Endothelial cell of umbilical vein (primary cell): Measurements from ENCODE around the gene SNAPIN. TPM values are rescaled to one million over a fixed set of nuclear protein-coding genes. Genes with fewer than 3 reads are reported as not detected.
"Not testable (repeated sequence)": the region's sequence is repeated elsewhere in the genome, so short reads cannot be mapped to it uniquely, and the experiment has no call there.

Source experiments
- BruUV-seq: library from RNA; stranded (reverse); fragments of 400-500 nt; replicated peaks from 2 replicates; lab custom pipeline; 2021; lab: Mats Ljungman, UMichigan
- CTCF ChIA-PET: fragments of 300-600, 350-600 bp; sonication (Branson Sonifier 250); formaldehyde crosslinking; loops from one replicate; lab custom pipeline; 2021; ENCODE audit warnings: antibody characterized with exemption, inconsistent platforms; lab: Charles Lee
- POLR2A ChIA-PET: fragments of 300-600, 350-600 bp; sonication (Branson Sonifier 250); formaldehyde crosslinking; loops from one replicate; lab custom pipeline; 2021; ENCODE audit warnings: antibody characterized with exemption, inconsistent platforms; lab: Charles Lee
- DNase-seq: peaks from one replicate; pipeline ENCODE4 v3.0.0-alpha.2; 2011; ENCODE audit warnings: low read depth, low spot score
- FAIRE-seq: peaks from 2 replicates; lab custom pipeline; 2011; peaks lifted over from hg19 to GRCh38; lab: Jason Lieb, UNC
- H2AFZ ChIP-seq: 2 replicates; pipeline ENCODE4 v1.6.0; 2012; ENCODE audit warnings: low read depth, low read length, control low read depth, inconsistent platforms
- H3K27ac ChIP-seq: 2 replicates; pipeline ENCODE4 v1.5.1; 2011; ENCODE audit warnings: low read depth, mild to moderate bottlenecking, control low read depth, low read length, moderate library complexity; ENCODE audit not compliant: insufficient read depth
- H3K27me3 ChIP-seq, 2 experiments: 2 replicates each; pipeline versions ENCODE4 v1.6.0 to v1.6.1; 2011; ENCODE audit warnings: low read length in 2 of 2, mixed read lengths in 1 of 2; ENCODE audit not compliant: control insufficient read depth in 2 of 2, insufficient read depth in 2 of 2
- H3K36me3 ChIP-seq, 2 experiments: 2 replicates in 1 of 2; 3 replicates in 1 of 2; pipeline ENCODE4 v1.5.1; 2011; ENCODE audit warnings: low read length in 2 of 2, mild to moderate bottlenecking in 1 of 2, moderate library complexity in 1 of 2; ENCODE audit not compliant: control insufficient read depth in 2 of 2, insufficient read depth in 2 of 2; ENCODE audit errors: extremely low read depth in 1 of 2
- H3K4me1 ChIP-seq: 3 replicates; pipeline ENCODE4 v1.5.1; 2011; ENCODE audit warnings: mild to moderate bottlenecking, low read length; ENCODE audit not compliant: control insufficient read depth, insufficient read depth; ENCODE audit errors: extremely low read depth
- H3K4me2 ChIP-seq: 2 replicates; pipeline ENCODE4 v1.6.1; 2011; ENCODE audit warnings: low read length, control low read depth, mixed read lengths; ENCODE audit not compliant: insufficient read depth
- H3K4me3 ChIP-seq, 3 experiments: fragments of 200-600 bp in 1 of 3; sonication (generic), shearing (Covaris generic) in 1 of 3; replicated peaks in 1 of 3; 2 replicates each; pipeline ENCODE4 v1.5.1; 2011 to 2016; ENCODE audit warnings: control low read depth in 3 of 3, low read length in 3 of 3, mild to moderate bottlenecking in 2 of 3, inconsistent platforms in 1 of 3, low read depth in 1 of 3, moderate library complexity in 1 of 3; ENCODE audit not compliant: insufficient read depth in 1 of 3
- H3K79me2 ChIP-seq: 2 replicates; pipeline ENCODE4 v1.6.0; 2012; ENCODE audit warnings: low read length, inconsistent platforms; ENCODE audit not compliant: control insufficient read depth, insufficient read depth
- H3K9ac ChIP-seq: replicated peaks from 2 replicates; pipeline ENCODE3; 2011; ENCODE audit warnings: low read length, control low read depth; ENCODE audit not compliant: insufficient read depth; ENCODE audit errors: extremely low read depth
- H3K9me1 ChIP-seq: replicated peaks from 3 replicates; pipeline ENCODE4 v1.6.0; 2011; ENCODE audit warnings: mild to moderate bottlenecking, low read length; ENCODE audit not compliant: control insufficient read depth, insufficient read depth; ENCODE audit errors: extremely low read depth
- H3K9me3 ChIP-seq: replicated peaks from 2 replicates; pipeline ENCODE4 v1.5.1; 2012; ENCODE audit warnings: low read length, inconsistent platforms; ENCODE audit not compliant: control insufficient read depth, insufficient read depth
- H4K20me1 ChIP-seq: replicated peaks from 2 replicates; pipeline ENCODE3; 2011; ENCODE audit warnings: mild to moderate bottlenecking, low read length; ENCODE audit not compliant: control insufficient read depth, insufficient read depth; ENCODE audit errors: extremely low read depth
- EZH2 ChIP-seq: IDR thresholded peaks from 2 replicates; pipeline ENCODE4 v1.6.1; 2012; ENCODE audit warnings: borderline replicate concordance, low read depth, mild to moderate bottlenecking, moderate library complexity, low read length, inconsistent platforms; ENCODE audit not compliant: severe bottlenecking
- FOS ChIP-seq: IDR thresholded peaks from 2 replicates; pipeline ENCODE4 v1.6.1; 2011; ENCODE audit warnings: mild to moderate bottlenecking, low read length, moderate library complexity, borderline replicate concordance; ENCODE audit not compliant: insufficient read depth
- dilution Hi-C: fragments of 300-500 bp; cut with MboI; formaldehyde crosslinking; loops from one replicate; pipeline ENCODE4 v1.15.0; 2019; ENCODE audit warnings: low sequenced_read_pairs; ENCODE audit not compliant: extremely low pct_ligation_motif_present
- intact Hi-C: fragments of 100-400 bp; cut with micrococcal nuclease; formaldehyde crosslinking; loops from one replicate; pipeline ENCODE4 v1.10.0; 2022
- polyA plus RNA-seq, 4 experiments: library from polyadenylated mRNA; depleted of rRNA in 3 of 4; stranded (reverse) in 3 of 4; unstranded in 1 of 4; fragments of >200 nt; gene quantifications; 2 replicates each; pipeline versions ENCODE4 v1.2.1 to v1.2.3, GENCODE V29; 2011 to 2012; ENCODE audit warnings: missing spikeins in 1 of 4
- total RNA-seq: library from RNA; stranded (reverse); gene quantifications from 2 replicates; pipeline ENCODE4 v1.2.3, GENCODE V29; 2021

Gene SNAPIN
- total and polyA plus RNA-seq, 2 donors (not counting 3 experiments of a cell fraction or from before 2014, with no cell fraction given): 36.8 to 55.1 TPM

- H2AFZ ChIP-seq: no peak overlapping the region
- H3K79me2 ChIP-seq: peaks cover 36% of the 10 kb centered on the region
- FAIRE-seq (no peak), DNase-seq (no peak)
- H3K9me3 ChIP-seq: no peaks in the 10 kb centered on the region
- H4K20me1 ChIP-seq: no peaks in the 10 kb centered on the region
- no TSS peak for BruUV-seq
- H3K27me3 ChIP-seq: no peaks in the 10 kb centered on the region
- intact Hi-C loops (no loop called here), dilution Hi-C loops (no loop called here)
- H3K4me3 ChIP-seq: no peak overlapping the region
- no peak overlapping the region for H3K9ac ChIP-seq
- H3K4me1 ChIP-seq: peaks cover 11% of the 10 kb centered on the region
- ChIA-PET POLR2A (interaction anchor here (1.0 kb wide), 1 partner anchor 40 kb away, joined by 3 read pairs; the partner anchor contains the start of gene S100A13), CTCF (interaction anchor here (0.7 kb wide), 1 partner anchor 40 kb away, joined by 3 read pairs; the partner anchor contains the start of gene S100A13)
- no peak overlapping the region for H3K4me2 ChIP-seq
- H3K27ac ChIP-seq: no peak overlapping the region
- TF ChIP-seq EZH2: no peak
- no peak for TF ChIP-seq FOS
- peaks cover 40 to 48% of the 10 kb centered on the region in 2 experiments for H3K36me3 ChIP-seq
- no peaks in the 10 kb centered on the region for H3K9me1 ChIP-seq
These were observed 8.9 kb downstream of the SNAPIN start for GRCh38 chr1:153667439-153667838.

GRCh38 chr1:153668672-153669071 is 10.2 kb downstream of the SNAPIN start:
- H2AFZ ChIP-seq, dilution Hi-C loops, H3K9me3 ChIP-seq, H3K9ac ChIP-seq, CTCF ChIA-PET, DNase-seq, H4K20me1 ChIP-seq, POLR2A ChIA-PET, H3K9me1 ChIP-seq, BruUV-seq, H3K4me3 ChIP-seq, FAIRE-seq, H3K4me2 ChIP-seq, intact Hi-C loops, H3K27ac ChIP-seq, H3K27me3 ChIP-seq: not testable (repeated sequence)
- Histone ChIP-seq H3K4me1 (peaks cover 11% of the 10 kb centered on the region), H3K79me2 (peaks cover 36% of the 10 kb centered on the region), H3K36me3 (peaks cover 33 to 39% of the 10 kb centered on the region in 2 experiments)
